ENCODE data around the gene LRBA.

- TF ChIP-seq CTCF (IDR thresholded peaks at IDR 0.05): no peak
- TF ChIP-seq POLR2AphosphoS5 (IDR thresholded peaks at IDR 0.05): no peak
- no peak for TF ChIP-seq EP300 (IDR thresholded peaks at IDR 0.05)
- no peak for TF ChIP-seq POLR2A (IDR thresholded peaks at IDR 0.05)
Observed at GRCh38 chr4:151013944-151014343, 1.1 kb downstream of the LRBA start.

Measured in stomach (tissue), 4 donors.